Panc1 (cell line): ENCODE data around the gene SOHLH2. TPM values are rescaled to one million over a fixed set of nuclear protein-coding genes. Genes with fewer than 3 reads are reported as not detected.
A peak's percentile ranks its signal among the peaks of the same experiment; 100 is the strongest.

Experiments
- ATAC-seq: fragments of 200-7000 bp; cut with Tn5 transposase; 2 replicates; pipeline ENCODE4 v1.9.1; 2020; ENCODE audit warnings: mild to moderate bottlenecking, moderate library complexity
- BruUV-seq: library from RNA; stranded (reverse); fragments of 400-500 nt; replicated peaks from 2 replicates; lab custom pipeline; 2021; lab: Mats Ljungman, UMichigan
- CTCF ChIA-PET: fragments of 300-600 bp; sonication (Branson Sonifier 250); formaldehyde crosslinking; loops from one replicate; lab custom pipeline; 2022; ENCODE audit warnings: antibody characterized with exemption; lab: Charles Lee
- POLR2A ChIA-PET: fragments of 300-600 bp; sonication (Branson Sonifier 250); formaldehyde crosslinking; loops from one replicate; lab custom pipeline; 2022; ENCODE audit warnings: antibody characterized with exemption; lab: Charles Lee
- DNase-seq: peaks from one replicate; pipeline ENCODE4 v3.0.0-alpha.2; 2010; ENCODE audit warnings: low read depth, low spot score
- H3K27ac ChIP-seq: 2 replicates; pipeline ENCODE4 v1.5.1; 2011; ENCODE audit warnings: mild to moderate bottlenecking, low read length, inconsistent platforms
- H3K27me3 ChIP-seq: fragments of 200-500 bp; sonication (Bioruptor generic); 2 replicates; pipeline ENCODE4 v1.6.0; 2014; ENCODE audit warnings: low read length, inconsistent platforms; ENCODE audit not compliant: control insufficient read depth, insufficient read depth
- H3K36me3 ChIP-seq: fragments of 200-500 bp; sonication (Bioruptor generic); 2 replicates; pipeline ENCODE4 v1.5.1; 2014; ENCODE audit warnings: inconsistent platforms, mild to moderate bottlenecking, low read length, moderate library complexity; ENCODE audit not compliant: control insufficient read depth, insufficient read depth
- H3K4me1 ChIP-seq: 2 replicates; pipeline ENCODE4 v1.5.1; 2011; ENCODE audit warnings: inconsistent platforms, mild to moderate bottlenecking, low read length, moderate library complexity; ENCODE audit not compliant: control insufficient read depth, insufficient read depth
- H3K4me3 ChIP-seq, 2 experiments: 2 replicates each; pipeline ENCODE4 v1.5.1; 2011 to 2012; ENCODE audit warnings: low read depth in 2 of 2, low read length in 2 of 2, mild to moderate bottlenecking in 2 of 2, inconsistent platforms in 1 of 2, moderate library complexity in 1 of 2
- H3K9me3 ChIP-seq: fragments of 200-500 bp; sonication (Bioruptor generic); 2 replicates; pipeline ENCODE4 v1.5.1; 2014; ENCODE audit warnings: low read depth, mild to moderate bottlenecking, inconsistent platforms, low read length, moderate library complexity; ENCODE audit not compliant: control insufficient read depth, insufficient read depth
- POLR2AphosphoS5 ChIP-seq: IDR thresholded peaks from 2 replicates; pipeline ENCODE4 v1.6.1; 2012; ENCODE audit warnings: mild to moderate bottlenecking, low read depth, low read length, moderate library complexity
- SIN3A ChIP-seq: IDR thresholded peaks from 2 replicates; pipeline ENCODE4 v1.6.1; 2012; ENCODE audit warnings: low read depth, mild to moderate bottlenecking, low read length, moderate library complexity, borderline replicate concordance; ENCODE audit not compliant: insufficient read depth
- TCF7L2 ChIP-seq: IDR thresholded peaks from 2 replicates; pipeline ENCODE4 v1.6.1; 2011; ENCODE audit warnings: mild to moderate bottlenecking, low read depth, low read length, inconsistent platforms
- in situ Hi-C: cut with HindIII; loops from 2 replicates; pipeline ENCODE4 v1.10.0; 2016; ENCODE audit warnings: low sequenced_read_pairs, low pct_unique_long_range_greater_than_20kb
- intact Hi-C: fragments of 100-400 bp; cut with micrococcal nuclease; formaldehyde crosslinking; loops from one replicate; pipeline ENCODE4 v1.10.0; 2022; ENCODE audit not compliant: unreplicated experiment
- total RNA-seq: library from RNA; stranded (reverse); gene quantifications from one replicate; pipeline ENCODE4 v1.2.1, GENCODE V29; 2021; ENCODE audit not compliant: unreplicated experiment
- TF ChIP-seq, protein P1 (sequence below), 2 experiments: IDR thresholded peaks; 2 replicates each; pipeline ENCODE4 v1.6.1; 2011 to 2012; ENCODE audit warnings: low read depth in 2 of 2, control low read depth in 1 of 2, low read length in 1 of 2, mild to moderate bottlenecking in 1 of 2, moderate library complexity in 1 of 2; ENCODE audit not compliant: insufficient read depth in 1 of 2
- TF ChIP-seq, protein P2 (sequence below): fragments of 450-650 bp; IDR thresholded peaks from 2 replicates; pipeline ENCODE4 v1.5.1; 2017; ENCODE audit warnings: mild to moderate bottlenecking

SOHLH2 gene
- total RNA-seq, 1 experiment from 2014 or later, result 0.08 TPM

DNA sequence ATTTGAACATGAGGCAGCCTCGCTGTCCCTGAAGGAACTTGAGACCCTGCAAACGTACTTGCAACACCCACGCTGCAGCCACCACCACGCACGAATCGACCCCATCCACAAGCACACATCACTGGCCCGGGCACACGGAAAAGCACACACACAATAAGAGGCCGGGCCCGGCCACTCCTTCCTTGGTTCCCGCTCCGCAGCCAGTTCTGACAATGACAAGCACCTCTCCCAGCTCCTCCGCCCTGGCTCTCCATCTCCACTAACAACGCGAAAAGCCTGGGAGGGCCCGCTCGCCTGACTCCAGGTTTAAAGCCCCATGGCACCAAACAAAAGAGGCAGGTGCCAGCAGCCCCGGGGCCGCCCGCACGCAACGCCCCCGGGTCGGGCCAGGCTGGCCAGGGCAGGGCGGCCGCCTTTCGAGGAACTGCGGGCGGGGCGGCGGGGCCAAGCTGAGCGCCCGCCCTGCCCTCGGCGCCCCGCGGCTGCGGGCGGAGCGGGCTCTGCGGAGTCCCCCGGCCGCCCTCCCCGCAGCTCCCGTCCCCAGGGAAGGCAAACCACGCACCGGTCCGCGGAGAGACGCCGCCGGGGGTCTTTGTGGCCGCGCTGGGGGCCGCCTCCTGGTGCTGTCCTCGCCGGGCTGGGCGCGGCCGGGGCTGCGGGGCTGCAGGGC lies 83.7 kb downstream of the SOHLH2 start:
- no peaks in the 10 kb centered on the region for H3K36me3 ChIP-seq
- H3K4me3 ChIP-seq, result peak overlapping the region in 1 of 2 experiments; percentile 30; a peak in 1 of 4 replicates
- no peaks in the 10 kb centered on the region for H3K27me3 ChIP-seq
- no TSS peak for BruUV-seq
- 0 out of 2 replicates have a peak, but pooled peaks have one; percentile 34 for ATAC-seq
- H3K9me3 ChIP-seq, result no peaks in the 10 kb centered on the region
- H3K27ac ChIP-seq, result no peak overlapping the region
- intact Hi-C loops (no loop called here), in situ Hi-C loops (no loop called here)
- ChIA-PET CTCF (no interaction called here), POLR2A (no interaction called here)
- H3K4me1 ChIP-seq, result no peaks in the 10 kb centered on the region
- TF ChIP-seq TCF7L2 (no peak), POLR2AphosphoS5 (no peak), SIN3A (no peak)
- TF ChIP-seq, protein P1, sequence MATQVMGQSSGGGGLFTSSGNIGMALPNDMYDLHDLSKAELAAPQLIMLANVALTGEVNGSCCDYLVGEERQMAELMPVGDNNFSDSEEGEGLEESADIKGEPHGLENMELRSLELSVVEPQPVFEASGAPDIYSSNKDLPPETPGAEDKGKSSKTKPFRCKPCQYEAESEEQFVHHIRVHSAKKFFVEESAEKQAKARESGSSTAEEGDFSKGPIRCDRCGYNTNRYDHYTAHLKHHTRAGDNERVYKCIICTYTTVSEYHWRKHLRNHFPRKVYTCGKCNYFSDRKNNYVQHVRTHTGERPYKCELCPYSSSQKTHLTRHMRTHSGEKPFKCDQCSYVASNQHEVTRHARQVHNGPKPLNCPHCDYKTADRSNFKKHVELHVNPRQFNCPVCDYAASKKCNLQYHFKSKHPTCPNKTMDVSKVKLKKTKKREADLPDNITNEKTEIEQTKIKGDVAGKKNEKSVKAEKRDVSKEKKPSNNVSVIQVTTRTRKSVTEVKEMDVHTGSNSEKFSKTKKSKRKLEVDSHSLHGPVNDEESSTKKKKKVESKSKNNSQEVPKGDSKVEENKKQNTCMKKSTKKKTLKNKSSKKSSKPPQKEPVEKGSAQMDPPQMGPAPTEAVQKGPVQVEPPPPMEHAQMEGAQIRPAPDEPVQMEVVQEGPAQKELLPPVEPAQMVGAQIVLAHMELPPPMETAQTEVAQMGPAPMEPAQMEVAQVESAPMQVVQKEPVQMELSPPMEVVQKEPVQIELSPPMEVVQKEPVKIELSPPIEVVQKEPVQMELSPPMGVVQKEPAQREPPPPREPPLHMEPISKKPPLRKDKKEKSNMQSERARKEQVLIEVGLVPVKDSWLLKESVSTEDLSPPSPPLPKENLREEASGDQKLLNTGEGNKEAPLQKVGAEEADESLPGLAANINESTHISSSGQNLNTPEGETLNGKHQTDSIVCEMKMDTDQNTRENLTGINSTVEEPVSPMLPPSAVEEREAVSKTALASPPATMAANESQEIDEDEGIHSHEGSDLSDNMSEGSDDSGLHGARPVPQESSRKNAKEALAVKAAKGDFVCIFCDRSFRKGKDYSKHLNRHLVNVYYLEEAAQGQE (IDR thresholded peaks at IDR 0.05; ENCODE audit: insufficient read depth in 1 of 2, low read depth in 2 of 2, low read length in 1 of 2), result no peak
- TF ChIP-seq, protein P2, sequence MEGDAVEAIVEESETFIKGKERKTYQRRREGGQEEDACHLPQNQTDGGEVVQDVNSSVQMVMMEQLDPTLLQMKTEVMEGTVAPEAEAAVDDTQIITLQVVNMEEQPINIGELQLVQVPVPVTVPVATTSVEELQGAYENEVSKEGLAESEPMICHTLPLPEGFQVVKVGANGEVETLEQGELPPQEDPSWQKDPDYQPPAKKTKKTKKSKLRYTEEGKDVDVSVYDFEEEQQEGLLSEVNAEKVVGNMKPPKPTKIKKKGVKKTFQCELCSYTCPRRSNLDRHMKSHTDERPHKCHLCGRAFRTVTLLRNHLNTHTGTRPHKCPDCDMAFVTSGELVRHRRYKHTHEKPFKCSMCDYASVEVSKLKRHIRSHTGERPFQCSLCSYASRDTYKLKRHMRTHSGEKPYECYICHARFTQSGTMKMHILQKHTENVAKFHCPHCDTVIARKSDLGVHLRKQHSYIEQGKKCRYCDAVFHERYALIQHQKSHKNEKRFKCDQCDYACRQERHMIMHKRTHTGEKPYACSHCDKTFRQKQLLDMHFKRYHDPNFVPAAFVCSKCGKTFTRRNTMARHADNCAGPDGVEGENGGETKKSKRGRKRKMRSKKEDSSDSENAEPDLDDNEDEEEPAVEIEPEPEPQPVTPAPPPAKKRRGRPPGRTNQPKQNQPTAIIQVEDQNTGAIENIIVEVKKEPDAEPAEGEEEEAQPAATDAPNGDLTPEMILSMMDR, result no peak
- DNase-seq, result no peak

DNA sequence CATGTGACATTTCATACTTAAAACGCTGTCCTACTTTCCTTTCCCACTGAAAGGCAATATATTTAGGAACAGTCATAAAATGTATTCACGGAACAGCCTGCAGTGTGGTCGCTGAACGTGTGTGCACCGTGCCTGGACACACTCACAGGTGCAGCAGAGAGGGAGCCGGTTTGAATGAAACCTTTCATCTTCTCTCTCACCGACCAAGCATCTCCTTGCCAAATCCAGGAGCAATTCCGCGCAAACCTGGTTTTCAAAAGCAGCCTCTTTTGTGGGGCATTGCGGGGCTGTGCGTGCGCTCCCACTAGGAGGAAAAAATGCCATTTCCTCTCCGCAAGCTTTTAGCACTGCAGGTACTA lies 84.2 kb downstream of the SOHLH2 start:
- H3K27me3 ChIP-seq, result no peaks in the 10 kb centered on the region
- no peaks in the 10 kb centered on the region for H3K36me3 ChIP-seq
- intact Hi-C loops, result no loop called here
- POLR2A ChIA-PET, result no interaction called here
- no peaks in the 10 kb centered on the region for H3K9me3 ChIP-seq
- ATAC-seq, result no peak
- TF ChIP-seq TCF7L2 (no peak), POLR2AphosphoS5 (no peak), SIN3A (no peak)
- TF ChIP-seq, protein P1 (IDR thresholded peaks at IDR 0.05; ENCODE audit: insufficient read depth in 1 of 2, low read depth in 2 of 2, low read length in 1 of 2), result no peak
- TF ChIP-seq, protein P2, result no peak
- H3K4me3 ChIP-seq, result peak overlapping the region in 1 of 2 experiments; percentile 30; a peak in 1 of 4 replicates
- no peak overlapping the region for H3K27ac ChIP-seq
- in situ Hi-C loops, result no loop called here
- no peaks in the 10 kb centered on the region for H3K4me1 ChIP-seq
- BruUV-seq, result no TSS peak
- CTCF ChIA-PET, result no interaction called here
- DNase-seq, result no peak
